Cardiac muscle cell (in vitro differentiated cells and primary cell): Measurements from ENCODE around the gene DEFB113. TPM values are rescaled to one million over a fixed set of nuclear protein-coding genes. Genes with fewer than 3 reads are reported as not detected.

ENCODE experiments used
- DNase-seq, 2 donors: peaks; one replicate each; pipeline versions ENCODE4 v3.0.0 to v3.0.0-alpha.2; 2010 to 2017; ENCODE audit warnings: low read depth in 1 of 2, low spot score in 1 of 2
- H3K27ac ChIP-seq: fragments of 200-600 bp; sonication (generic); 2 replicates; pipeline ENCODE4 v1.5.1; 2016
- H3K27me3 ChIP-seq: fragments of 200-600 bp; sonication (generic); 2 replicates; pipeline ENCODE4 v1.6.0; 2016; ENCODE audit warnings: control low read depth
- H3K36me3 ChIP-seq: fragments of 200-600 bp; sonication (generic); 2 replicates; pipeline ENCODE4 v1.5.1; 2016; ENCODE audit warnings: control low read depth
- H3K4me1 ChIP-seq: fragments of 200-600 bp; sonication (generic); 2 replicates; pipeline ENCODE4 v1.8.1; 2017; ENCODE audit warnings: low read depth, mild to moderate bottlenecking, mixed run types
- H3K4me3 ChIP-seq: fragments of 200-600 bp; sonication (generic); 2 replicates; pipeline ENCODE4 v1.5.1; 2016; ENCODE audit warnings: mild to moderate bottlenecking
- H3K9me3 ChIP-seq: fragments of 200-600 bp; sonication (generic); 2 replicates; pipeline ENCODE4 v1.5.1; 2017; ENCODE audit warnings: low read depth, mild to moderate bottlenecking, control low read depth
- CTCF ChIP-seq: IDR thresholded peaks from 2 replicates; pipeline ENCODE4 v1.5.1; 2012; ENCODE audit warnings: low read depth, mild to moderate bottlenecking, low read length
- polyA plus RNA-seq: library from polyadenylated mRNA; unstranded; fragments of >200 nt; fragmentation: Nextera tagmentation; extraction: Ambion mirVana; gene quantifications from 2 replicates; pipeline ENCODE4 v1.2.1, GENCODE V29; 2016
- total RNA-seq: library from RNA; depleted of rRNA; stranded (reverse); fragments of >200 nt; gene quantifications from 2 replicates; pipeline ENCODE4 v1.2.3, GENCODE V29; 2016

Gene DEFB113
- total and polyA plus RNA-seq, 2 experiments from 2014 or later = not detected

GRCh38 chr6:49929340-49929739, 40.1 kb downstream of the DEFB113 start:
- TF ChIP-seq CTCF = no peak
- Histone ChIP-seq H3K36me3 (no peaks in the 10 kb centered on the region), H3K4me1 (no peaks in the 10 kb centered on the region), H3K4me3 (no peak overlapping the region), H3K27ac (no peak overlapping the region), H3K9me3 (no peaks in the 10 kb centered on the region), H3K27me3 (no peaks in the 10 kb centered on the region)
- DNase-seq = no peak

- Histone ChIP-seq H3K27ac (no peak overlapping the region), H3K4me1 (no peaks in the 10 kb centered on the region), H3K27me3 (peaks cover 1% of the 10 kb centered on the region), H3K36me3 (no peaks in the 10 kb centered on the region), H3K9me3 (no peaks in the 10 kb centered on the region), H3K4me3 (no peak overlapping the region)
- DNase-seq = peak in 1 of 2 donors; percentile 53
- no peak for TF ChIP-seq CTCF
Measured at GRCh38 chr6:49923826-49924225, 45.6 kb downstream of the DEFB113 start.

- Histone ChIP-seq H3K27ac (no peak overlapping the region), H3K9me3 (no peaks in the 10 kb centered on the region), H3K36me3 (no peaks in the 10 kb centered on the region), H3K27me3 (peaks cover 8% of the 10 kb centered on the region), H3K4me1 (peaks cover 9% of the 10 kb centered on the region), H3K4me3 (no peak overlapping the region)
- DNase-seq = no peak
- no peak for TF ChIP-seq CTCF
Measured at GRCh38 chr6:49919935-49920644, 49.3 kb downstream of the DEFB113 start.

- Histone ChIP-seq H3K27ac (no peak overlapping the region), H3K9me3 (no peaks in the 10 kb centered on the region), H3K27me3 (peaks cover 8% of the 10 kb centered on the region), H3K36me3 (no peaks in the 10 kb centered on the region), H3K4me1 (peaks cover 15% of the 10 kb centered on the region), H3K4me3 (no peak overlapping the region)
- no peak for TF ChIP-seq CTCF
- DNase-seq = no peak
Measured at GRCh38 chr6:49919261-49919660, 50.2 kb downstream of the DEFB113 start.

- H3K27ac ChIP-seq = no peak overlapping the region
- H3K4me1 ChIP-seq = peaks cover 20% of the 10 kb centered on the region
- no peaks in the 10 kb centered on the region for H3K9me3 ChIP-seq
- H3K27me3 ChIP-seq = peaks cover 8% of the 10 kb centered on the region
- no peak for DNase-seq
- H3K4me3 ChIP-seq = no peak overlapping the region
- TF ChIP-seq CTCF = no peak
- no peaks in the 10 kb centered on the region for H3K36me3 ChIP-seq
Measured at GRCh38 chr6:49918787-49919186, 50.6 kb downstream of the DEFB113 start.

Other genes starting within 250 kb of the DEFB113 start
- not detected in 2 replicates for gene CRISP3, start 225.2 kb downstream of the DEFB113 start, total RNA-seq
- not detected in 2 replicates for gene CRISP3, start 225.2 kb downstream of the DEFB113 start, polyA plus RNA-seq
- not detected in 2 replicates for gene PGK2, start 182.3 kb downstream of the DEFB113 start, total RNA-seq
- gene PGK2, start 182.3 kb downstream of the DEFB113 start, polyA plus RNA-seq = not detected in 2 replicates
- not detected in 2 replicates for gene CRISP1, start 103.1 kb downstream of the DEFB113 start, total RNA-seq
- gene CRISP1, start 103.1 kb downstream of the DEFB113 start, polyA plus RNA-seq = not detected in 2 replicates
- not detected in 2 replicates for gene DEFB114, start 5.5 kb downstream of the DEFB113 start, total RNA-seq
- gene DEFB114, start 5.5 kb downstream of the DEFB113 start, polyA plus RNA-seq = not detected in 2 replicates
- gene DEFB110, start 52.4 kb upstream of the DEFB113 start, total RNA-seq = not detected in 2 replicates
- gene DEFB110, start 52.4 kb upstream of the DEFB113 start, polyA plus RNA-seq = not detected in 2 replicates
- not detected in 2 replicates for gene DEFB112, start 80.3 kb upstream of the DEFB113 start, total RNA-seq
- not detected in 2 replicates for gene DEFB112, start 80.3 kb upstream of the DEFB113 start, polyA plus RNA-seq